Activated CD8-positive, alpha-beta memory T cell treated with anti-CD3 and anti-CD28 coated beads for 36 hours (primary cell): Measurements from ENCODE around the gene IFNAR1. TPM values are rescaled to one million over a fixed set of nuclear protein-coding genes. Genes with fewer than 3 reads are reported as not detected.

ENCODE experiments used
- CTCF ChIA-PET: fragments of 350-600 bp; sonication (Branson Sonifier 250); formaldehyde crosslinking; loops from one replicate; lab custom pipeline; 2021; ENCODE audit warnings: antibody characterized with exemption; lab: Charles Lee
- POLR2A ChIA-PET: fragments of 350-600 bp; sonication (Branson Sonifier 250); formaldehyde crosslinking; loops from one replicate; lab custom pipeline; 2021; ENCODE audit warnings: antibody characterized with exemption; lab: Charles Lee
- total RNA-seq, 2 experiments: library from RNA; stranded (reverse); gene quantifications; one replicate each; pipeline ENCODE4 v1.2.3, GENCODE V29; 2021

Gene IFNAR1
- total RNA-seq, 2 experiments from 2014 or later, result 32.1 to 32.3 TPM

DNA sequence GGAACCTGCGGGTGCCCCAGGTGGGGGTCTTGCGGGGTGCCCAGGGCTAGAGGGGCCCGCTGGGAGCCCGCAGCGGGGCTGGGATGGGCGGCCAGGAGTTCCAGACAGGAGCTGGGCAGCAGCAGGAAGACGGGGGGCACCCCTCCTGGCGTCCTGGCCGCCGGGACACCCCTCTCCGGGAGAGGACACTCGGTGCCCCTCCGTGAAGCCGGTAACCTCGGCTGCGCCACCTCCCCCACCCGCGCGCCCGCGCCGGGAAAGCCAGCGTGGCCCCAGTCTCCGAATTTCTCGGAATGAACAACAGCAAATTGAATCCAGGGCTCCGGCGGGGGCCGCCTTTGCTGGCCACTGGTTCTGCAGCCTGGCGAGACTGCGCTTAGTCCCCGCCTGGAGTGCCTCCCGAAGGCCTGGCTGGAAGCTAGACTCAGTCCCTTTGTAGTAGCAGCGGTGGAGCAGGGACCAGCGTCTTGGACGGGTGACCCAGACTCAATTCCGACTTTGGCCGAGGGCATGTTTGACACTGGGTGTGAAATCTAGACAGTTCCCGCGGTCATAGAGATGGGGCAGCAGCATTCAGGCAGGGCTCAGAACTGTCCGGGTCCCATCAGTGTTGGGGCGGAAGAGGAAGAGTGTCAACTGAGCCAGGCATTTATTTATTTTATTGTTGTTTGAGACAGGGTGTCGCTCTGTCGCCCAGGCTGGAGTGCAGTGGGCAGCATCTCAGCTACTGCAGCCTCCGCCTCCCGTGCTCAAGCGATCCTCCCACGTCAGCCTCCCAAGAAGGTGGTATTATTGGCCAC, 79.2 kb downstream of the IFNAR1 start:
- ChIA-PET POLR2A (no interaction called here), CTCF (interaction anchor here (0.8 to 2.2 kb wide), 3 partner anchors 27 to 43 kb away, joined by 3 to 6 read pairs (median 3); no protein-coding TSS in a partner anchor)

DNA sequence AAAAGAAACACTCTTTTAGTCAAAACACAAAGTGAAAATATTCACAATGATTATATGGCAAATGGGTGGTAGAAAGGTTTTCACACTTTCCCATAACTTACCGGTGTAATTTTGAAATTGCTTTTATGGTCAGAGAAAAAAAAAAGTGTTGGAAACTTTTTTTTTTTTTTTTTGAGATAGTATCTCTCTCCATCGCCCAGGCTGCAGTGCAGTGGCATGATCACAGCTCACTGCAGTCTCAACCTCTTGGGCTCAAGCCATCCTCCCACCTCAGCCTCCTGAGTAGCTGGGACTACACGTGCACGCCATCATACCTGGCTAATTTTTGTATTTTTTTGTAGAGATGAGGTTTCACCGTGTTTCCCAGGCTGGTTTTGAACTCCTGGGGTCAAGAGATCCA, 81.7 kb downstream of the IFNAR1 start:
- CTCF ChIA-PET, result interaction anchor here (0.7 to 2.2 kb wide), 7 partner anchors 8 to 733 kb away, joined by 3 to 8 read pairs (median 4); no protein-coding TSS in a partner anchor
- POLR2A ChIA-PET, result interaction anchor here (0.6 to 0.7 kb wide), 4 partner anchors 29 to 151 kb away, joined by 3 to 8 read pairs (median 4); no protein-coding TSS in a partner anchor

Other genes starting within 250 kb of the IFNAR1 start
- gene IFNAR2, start 95.0 kb upstream of the IFNAR1 start, total RNA-seq, result 10 to 100 TPM; 26.2 to 30.4 TPM
- 10 to 100 TPM; 21.7 to 24.1 TPM for gene IL10RB, start 58.6 kb upstream of the IFNAR1 start, total RNA-seq
- 1 to 10 TPM in 1 of 2 experiments, under 1 TPM in 1; 0.95 to 1.4 TPM for gene IFNGR2, start 78.4 kb downstream of the IFNAR1 start, total RNA-seq
- 10 to 100 TPM; 14.9 to 16.7 TPM for gene TMEM50B, start 155.0 kb downstream of the IFNAR1 start, total RNA-seq
- gene DNAJC28, start 166.7 kb downstream of the IFNAR1 start, total RNA-seq, result under 1 TPM; 0.36 to 0.57 TPM
- 100 to 1,000 TPM; 235 to 236 TPM for gene GART, start 217.1 kb downstream of the IFNAR1 start, total RNA-seq
- gene SON, start 218.1 kb downstream of the IFNAR1 start, total RNA-seq, result 100 to 1,000 TPM; 312 to 316 TPM